ENCODE data around the gene TBCD.

DNA sequence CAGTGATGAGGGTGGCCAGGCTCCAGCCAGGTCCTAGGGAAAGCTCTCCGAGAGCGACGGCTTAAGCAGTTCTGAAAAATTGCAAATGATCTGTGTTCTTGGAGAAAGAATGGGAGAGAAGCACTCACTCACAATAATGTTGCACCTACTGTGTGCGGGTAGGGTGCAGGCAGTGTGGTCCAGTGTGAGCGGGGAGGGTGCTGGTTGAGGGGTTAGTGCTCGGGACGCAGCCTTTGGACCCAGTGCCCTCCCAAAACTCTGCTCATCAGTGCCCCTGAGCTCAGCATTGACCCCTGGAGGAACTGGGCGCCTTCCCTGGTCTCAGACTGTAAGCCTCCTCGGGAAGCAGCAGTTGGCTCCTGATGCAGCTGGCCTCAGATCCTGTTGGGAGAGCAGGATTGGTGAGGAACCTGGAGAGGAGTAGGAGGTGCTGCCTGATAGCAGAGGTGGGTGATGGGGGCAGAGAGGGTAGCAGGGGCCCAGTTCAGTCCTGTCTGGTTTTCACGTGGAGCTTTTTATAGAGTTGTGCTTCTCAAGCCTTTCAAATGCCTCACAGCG lies 111.6 kb downstream of the TBCD start:
- TF ChIP-seq, protein P1, sequence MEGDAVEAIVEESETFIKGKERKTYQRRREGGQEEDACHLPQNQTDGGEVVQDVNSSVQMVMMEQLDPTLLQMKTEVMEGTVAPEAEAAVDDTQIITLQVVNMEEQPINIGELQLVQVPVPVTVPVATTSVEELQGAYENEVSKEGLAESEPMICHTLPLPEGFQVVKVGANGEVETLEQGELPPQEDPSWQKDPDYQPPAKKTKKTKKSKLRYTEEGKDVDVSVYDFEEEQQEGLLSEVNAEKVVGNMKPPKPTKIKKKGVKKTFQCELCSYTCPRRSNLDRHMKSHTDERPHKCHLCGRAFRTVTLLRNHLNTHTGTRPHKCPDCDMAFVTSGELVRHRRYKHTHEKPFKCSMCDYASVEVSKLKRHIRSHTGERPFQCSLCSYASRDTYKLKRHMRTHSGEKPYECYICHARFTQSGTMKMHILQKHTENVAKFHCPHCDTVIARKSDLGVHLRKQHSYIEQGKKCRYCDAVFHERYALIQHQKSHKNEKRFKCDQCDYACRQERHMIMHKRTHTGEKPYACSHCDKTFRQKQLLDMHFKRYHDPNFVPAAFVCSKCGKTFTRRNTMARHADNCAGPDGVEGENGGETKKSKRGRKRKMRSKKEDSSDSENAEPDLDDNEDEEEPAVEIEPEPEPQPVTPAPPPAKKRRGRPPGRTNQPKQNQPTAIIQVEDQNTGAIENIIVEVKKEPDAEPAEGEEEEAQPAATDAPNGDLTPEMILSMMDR (conservative IDR thresholded peaks at IDR 0.05) = no peak
- TF ChIP-seq ZFX (IDR thresholded peaks at IDR 0.05) = no peak

Data from C4-2B (cell line).